Renal pelvis (tissue), 4 donors: Measurements from ENCODE around the gene PTGFRN. TPM values are rescaled to one million over a fixed set of nuclear protein-coding genes. Genes with fewer than 3 reads are reported as not detected.
"Not testable (repeated sequence)": the region's sequence is repeated elsewhere in the genome, so short reads cannot be mapped to it uniquely, and the experiment has no call there.

Experiments
- DNase-seq: peaks from one replicate; pipeline ENCODE4 v3.0.0-alpha.2; 2013
- polyA plus RNA-seq, 3 donors: library from polyadenylated mRNA; unstranded; fragments of 120-200 nt; gene quantifications; one replicate each; pipeline ENCODE4 v1.2.1, GENCODE V29; 2013; ENCODE audit not compliant: insufficient read length in 3 of 3

The PTGFRN gene
- polyA plus RNA-seq, 3 donors, result 45.3 to 53.3 (median 48.9) TPM

DNA sequence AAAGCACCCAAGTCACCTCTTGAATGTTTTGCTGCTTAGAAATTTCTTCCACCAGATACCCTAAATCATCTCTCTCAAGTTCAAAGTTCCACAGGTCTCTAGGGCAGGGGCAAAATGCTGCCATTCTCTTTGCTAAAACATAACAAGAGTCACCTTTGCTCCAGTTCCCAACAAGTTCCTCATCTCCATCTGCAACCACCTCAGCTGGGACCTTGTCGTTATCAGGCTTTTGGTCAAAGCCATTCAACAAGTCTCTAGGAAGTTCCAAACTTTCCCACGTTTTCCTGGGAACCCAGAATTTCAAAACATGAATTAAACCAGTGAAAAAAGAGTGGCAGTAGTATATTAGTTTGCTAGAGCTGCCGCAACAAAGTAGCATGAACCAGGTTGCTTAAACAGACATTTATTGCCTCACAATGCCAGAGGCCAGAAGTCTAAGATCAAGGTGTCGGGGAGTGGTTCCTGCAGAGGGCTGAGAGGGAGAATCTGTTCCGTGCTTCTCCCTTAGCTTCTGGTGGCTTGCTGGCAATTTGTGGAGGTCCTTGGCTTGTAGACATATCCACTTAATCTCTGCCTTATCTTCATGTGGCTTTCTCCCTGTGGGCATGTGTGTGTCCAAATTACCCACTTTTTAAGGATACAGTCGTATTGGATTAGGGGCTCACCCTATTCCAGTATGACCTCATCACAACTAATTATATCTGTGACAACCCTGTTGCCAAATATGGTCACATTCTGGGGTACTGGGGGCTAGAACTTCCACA, 30.2 kb downstream of the PTGFRN start:
- not testable (repeated sequence) for DNase-seq

DNA sequence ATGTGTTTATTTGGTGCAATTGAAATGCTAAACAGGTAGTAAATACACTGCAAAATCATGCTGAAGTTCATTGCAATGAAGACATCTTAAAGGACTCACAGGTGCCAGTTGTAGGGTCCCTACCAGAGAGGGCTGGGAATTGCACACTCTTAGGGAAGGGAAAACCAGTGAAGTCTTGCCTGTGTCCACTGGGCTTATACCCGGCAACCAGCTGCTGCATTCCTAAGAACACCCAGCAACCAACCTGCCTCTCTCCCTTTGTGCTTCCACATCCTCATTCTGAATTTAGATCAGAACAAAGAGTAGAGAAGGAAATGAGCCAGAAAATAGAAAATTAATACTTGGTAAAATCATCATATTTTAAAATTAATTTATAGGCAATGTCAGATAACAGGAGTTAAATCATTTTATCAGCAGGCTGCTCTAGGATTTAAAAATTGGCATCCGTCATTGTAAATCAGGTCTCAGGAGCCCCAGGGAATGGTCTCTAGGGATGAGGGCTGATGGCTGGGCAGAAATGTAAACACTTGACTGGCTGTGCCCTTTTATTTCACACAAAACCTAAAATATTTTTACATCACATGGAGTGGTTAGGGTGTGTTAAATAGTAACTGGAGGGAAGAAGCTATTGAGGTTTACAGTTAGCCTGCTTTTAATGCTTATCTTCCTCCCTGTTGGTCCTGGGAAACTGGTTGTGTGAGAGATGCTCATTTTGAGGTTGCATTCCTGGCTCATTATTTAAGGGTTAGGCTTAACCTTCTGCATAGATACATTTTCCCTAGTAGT, 31.3 kb downstream of the PTGFRN start:
- DNase-seq, result no peak

DNA sequence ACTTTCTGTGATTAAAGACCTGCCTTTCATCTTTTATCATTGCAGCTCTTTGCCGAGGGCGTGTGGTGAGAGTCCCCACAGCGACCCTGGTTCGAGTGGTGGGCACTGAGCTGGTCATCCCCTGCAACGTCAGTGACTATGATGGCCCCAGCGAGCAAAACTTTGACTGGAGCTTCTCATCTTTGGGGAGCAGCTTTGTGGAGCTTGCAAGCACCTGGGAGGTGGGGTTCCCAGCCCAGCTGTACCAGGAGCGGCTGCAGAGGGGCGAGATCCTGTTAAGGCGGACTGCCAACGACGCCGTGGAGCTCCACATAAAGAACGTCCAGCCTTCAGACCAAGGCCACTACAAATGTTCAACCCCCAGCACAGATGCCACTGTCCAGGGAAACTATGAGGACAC, 32.0 kb downstream of the PTGFRN start:
- no peak for DNase-seq

DNA sequence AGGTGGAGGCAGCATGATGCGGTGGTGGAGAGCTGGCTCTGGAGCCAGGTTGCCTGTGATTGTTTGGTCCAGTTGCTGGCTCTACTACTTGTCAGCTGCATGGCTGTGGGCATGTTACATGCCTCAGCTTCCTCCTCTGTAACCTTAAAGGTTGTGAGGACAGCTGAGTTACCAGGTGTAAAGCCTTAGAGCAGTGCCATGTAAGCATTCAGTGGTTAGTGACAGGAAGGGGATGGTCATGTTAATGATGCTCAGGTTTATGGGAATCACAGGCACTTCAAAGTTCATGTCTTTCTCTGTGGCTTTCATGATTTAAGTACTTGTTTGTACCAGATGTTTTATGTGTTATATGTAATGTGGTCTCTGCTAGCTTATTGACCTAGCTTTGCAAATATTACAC, 32.6 kb downstream of the PTGFRN start:
- DNase-seq, result no peak

DNA sequence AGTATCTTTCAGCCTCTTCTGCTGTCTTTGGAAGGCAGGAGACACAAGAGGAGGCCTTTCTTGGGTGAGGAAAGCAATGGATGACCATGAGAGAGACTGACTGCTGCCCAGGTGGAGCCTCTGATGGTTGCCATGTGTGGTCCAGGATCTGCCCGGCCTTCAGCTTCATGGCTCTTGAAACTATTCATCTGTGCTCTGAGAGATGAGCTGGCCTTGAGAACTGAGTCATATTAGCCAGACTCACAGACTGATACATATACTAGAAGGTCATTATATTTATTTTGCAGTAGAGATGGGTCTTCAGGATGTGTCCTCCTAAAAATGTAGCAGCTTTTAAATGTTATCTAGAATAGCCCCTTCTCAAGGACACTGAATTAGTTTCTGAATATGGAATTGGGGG, 33.7 kb downstream of the PTGFRN start:
- no peak for DNase-seq

DNA sequence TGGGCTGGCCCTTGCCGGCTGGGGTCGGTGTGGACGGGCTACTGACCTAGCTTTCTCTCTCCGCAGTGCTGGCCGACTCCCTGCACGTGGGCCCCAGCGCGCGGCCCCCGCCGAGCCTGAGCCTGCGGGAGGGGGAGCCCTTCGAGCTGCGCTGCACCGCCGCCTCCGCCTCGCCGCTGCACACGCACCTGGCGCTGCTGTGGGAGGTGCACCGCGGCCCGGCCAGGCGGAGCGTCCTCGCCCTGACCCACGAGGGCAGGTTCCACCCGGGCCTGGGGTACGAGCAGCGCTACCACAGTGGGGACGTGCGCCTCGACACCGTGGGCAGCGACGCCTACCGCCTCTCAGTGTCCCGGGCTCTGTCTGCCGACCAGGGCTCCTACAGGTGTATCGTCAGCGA, 34.9 kb downstream of the PTGFRN start:
- no peak for DNase-seq

DNA sequence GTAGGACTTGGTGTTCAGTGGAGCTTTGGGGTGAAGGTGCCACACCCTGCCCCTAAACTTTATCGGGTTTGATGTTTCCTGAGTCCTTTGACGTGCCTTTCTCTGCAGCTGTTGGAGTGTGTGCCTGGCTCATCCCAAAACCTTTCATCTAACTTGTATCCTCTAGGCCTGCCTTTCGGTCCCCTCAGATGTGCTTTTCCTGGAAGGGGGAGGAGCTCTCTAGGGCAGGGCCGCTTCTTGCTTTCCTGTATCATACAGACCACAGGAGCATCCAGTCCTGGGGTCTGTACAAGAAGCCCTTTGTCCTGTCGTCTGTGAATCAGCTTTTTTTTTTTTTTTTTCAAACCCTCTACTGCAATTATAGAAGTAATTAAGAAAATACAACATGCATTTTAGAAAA, 35.7 kb downstream of the PTGFRN start:
- DNase-seq, result no peak

DNA sequence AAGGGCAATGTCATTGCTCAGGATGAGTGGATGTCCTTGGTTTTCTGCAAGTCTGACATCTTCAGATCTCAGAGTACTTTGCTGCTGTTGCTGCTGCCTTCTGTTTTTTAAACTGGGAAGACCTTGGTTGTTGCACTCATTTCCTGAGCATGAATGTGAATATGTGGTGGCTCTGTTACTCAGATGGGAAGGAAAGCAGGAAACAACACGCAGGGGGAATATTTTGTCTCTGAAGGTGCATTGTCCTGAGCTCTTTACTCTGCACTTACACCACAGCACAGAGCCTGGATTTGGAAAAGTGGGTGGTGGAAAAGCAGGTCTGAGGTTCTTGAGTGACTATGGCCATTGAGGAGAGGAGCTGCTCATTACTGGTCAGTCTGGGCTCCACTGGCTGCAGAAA, 36.3 kb downstream of the PTGFRN start:
- DNase-seq, result no peak

DNA sequence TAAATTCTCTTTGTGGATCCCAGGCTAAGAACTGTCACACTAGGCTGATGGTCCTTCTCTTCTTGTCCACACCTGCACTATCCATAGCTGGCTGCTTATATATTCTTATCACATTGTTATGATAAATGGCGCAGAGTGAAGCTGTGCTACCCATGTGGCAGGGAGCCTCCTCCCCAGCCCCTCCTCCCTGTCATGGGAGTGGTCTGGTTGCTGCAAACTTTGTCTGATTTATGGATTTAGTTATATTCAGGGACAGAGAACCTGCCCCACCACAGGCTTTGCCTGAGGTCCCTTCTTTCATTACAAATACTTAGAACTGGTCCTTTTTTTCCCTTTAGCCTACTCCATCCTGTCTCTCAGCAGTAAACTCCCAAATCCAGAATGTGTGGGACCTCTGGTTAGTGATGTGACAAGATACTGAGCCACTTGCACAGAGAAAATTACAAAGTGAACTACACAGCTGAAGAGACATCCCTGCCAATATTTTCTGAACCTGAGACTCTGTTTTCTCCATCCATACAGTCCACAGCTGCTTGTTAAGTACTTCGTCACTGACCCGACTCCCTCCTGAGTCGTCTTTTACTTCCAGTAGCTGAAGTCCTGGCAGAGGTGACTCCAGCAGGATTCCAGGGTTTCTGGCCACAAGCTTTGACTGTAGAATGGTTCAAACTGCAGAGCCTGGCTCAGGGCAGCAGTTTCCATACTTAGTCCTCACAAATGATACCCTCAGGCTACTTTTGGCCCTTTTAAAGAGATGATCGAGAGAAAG, 37.6 kb downstream of the PTGFRN start:
- no peak for DNase-seq

DNA sequence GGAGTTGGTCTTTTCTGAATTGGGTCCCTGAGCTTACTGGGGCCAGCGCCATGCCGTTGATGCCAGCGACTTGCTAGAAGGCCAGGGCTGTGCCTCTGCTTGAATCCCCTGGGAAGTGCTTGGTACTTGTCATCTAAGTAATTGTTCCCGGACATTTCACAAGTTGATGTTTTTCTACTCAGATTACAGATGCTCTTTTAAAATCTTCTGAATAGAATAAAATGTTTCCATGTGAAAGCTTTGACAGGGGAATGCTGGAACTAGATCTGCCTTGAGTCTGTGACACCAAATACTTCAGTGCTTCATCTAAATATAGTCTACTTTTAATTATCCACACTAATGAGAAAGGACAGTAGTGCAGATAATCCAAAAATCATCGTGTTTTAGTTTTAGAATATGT, 38.3 kb downstream of the PTGFRN start:
- no peak for DNase-seq

DNA sequence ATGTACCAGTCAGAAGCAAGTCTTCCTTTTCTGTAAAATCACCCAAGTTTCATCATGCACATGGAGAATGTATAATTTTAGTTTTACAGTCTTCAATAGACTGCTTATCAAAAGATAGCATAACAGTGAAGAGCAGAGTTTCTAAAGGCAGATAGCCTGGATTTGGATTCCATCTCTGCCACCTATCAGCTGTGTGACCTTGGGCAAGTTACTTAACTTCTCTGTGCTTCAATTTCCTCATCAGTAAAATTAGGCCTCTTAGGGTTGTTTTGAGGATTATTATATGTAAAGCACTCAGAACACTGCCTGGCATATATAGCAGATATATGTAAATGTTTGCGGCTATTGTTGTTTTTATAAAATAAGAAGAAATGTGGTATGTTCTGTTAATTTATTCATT, 38.9 kb downstream of the PTGFRN start:
- DNase-seq, result no peak

DNA sequence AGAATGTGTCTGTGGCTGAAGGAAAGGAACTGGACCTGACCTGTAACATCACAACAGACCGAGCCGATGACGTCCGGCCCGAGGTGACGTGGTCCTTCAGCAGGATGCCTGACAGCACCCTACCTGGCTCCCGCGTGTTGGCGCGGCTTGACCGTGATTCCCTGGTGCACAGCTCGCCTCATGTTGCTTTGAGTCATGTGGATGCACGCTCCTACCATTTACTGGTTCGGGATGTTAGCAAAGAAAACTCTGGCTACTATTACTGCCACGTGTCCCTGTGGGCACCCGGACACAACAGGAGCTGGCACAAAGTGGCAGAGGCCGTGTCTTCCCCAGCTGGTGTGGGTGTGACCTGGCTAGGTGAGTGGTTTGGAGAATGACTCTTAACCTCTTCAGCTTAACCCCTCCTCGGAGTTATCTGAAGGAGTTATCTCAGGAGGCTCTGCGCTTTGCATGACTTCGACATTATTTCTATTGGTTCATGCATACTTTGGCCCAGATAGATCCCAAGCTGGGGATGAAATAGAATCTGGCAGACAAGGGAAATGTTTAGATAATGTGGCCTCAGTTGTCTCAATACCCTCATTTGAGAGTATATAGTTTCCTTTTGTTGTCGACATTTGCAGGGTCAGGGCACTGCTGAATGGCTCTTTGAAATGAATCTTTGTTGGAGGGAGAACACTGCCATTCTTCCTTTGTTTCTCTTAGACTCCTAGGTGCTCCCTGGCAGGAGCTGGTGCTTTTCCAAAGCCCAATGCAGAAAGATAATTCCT, 39.7 kb downstream of the PTGFRN start:
- DNase-seq, result no peak

DNA sequence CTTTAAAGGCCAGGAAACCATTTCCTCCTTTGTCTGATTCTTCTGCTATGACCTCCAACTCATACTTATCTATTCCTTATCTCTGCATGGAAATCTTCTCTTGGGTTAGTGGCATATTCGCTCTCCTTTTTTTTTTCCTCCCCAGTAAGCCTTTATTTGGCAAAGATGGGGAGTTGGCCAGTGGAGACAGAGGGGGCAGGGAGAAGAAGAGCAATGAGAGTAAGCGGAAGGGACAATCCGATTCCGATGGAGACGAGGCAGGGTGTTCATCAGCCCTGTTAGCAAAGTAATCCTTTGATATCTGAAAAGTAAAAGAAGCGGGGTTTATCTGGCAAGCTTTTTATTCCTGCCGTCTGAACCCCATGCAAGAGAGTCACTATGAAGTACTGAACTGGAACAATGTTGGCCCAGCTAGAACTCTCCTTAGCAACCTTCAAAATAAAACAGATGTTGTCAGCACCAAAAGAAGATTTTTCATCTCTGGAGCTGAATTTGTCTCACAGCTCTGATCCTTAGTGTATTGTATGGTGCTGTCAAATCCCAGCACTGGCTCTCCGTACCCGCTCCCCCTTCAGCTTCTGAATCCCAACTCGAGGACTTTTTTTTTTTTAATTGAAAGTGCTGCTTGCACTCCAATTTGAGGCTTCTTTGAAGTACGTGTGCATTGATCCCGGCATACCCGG, 40.9 kb downstream of the PTGFRN start:
- DNase-seq, result no peak

DNA sequence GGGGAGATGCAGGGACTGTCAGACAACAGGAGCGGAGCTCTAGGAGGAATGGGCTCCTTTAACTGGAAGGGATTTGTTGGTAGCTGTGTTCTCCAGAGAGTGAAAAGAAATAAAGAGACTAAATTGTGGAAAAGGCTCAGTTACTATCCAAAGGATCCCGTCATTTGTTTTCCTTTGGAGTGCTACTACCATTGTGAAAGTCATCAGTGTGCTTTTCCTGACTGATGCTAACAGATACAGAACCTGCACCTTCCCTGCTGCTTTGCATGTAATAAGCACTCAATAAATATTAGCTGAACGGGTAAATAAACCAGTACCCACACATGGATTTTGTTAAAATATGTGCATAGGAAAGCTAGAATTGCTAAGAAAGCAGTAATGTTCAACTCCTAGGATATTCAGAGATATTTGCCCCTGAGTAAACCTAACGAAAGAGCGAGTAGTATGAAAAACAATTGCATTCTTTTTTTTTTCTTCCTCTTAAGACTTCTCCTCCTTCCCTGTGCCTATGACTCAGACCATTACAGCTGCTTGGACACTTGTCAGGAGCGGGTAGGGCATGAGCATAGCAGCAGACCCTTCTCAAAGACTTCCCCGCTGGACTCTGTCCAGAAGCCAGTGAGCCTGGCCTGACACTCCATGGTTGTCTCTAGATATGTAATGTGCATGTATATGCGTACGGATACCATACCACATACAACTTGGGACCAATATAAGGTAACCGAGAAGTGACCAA, 41.7 kb downstream of the PTGFRN start:
- DNase-seq, result no peak

DNA sequence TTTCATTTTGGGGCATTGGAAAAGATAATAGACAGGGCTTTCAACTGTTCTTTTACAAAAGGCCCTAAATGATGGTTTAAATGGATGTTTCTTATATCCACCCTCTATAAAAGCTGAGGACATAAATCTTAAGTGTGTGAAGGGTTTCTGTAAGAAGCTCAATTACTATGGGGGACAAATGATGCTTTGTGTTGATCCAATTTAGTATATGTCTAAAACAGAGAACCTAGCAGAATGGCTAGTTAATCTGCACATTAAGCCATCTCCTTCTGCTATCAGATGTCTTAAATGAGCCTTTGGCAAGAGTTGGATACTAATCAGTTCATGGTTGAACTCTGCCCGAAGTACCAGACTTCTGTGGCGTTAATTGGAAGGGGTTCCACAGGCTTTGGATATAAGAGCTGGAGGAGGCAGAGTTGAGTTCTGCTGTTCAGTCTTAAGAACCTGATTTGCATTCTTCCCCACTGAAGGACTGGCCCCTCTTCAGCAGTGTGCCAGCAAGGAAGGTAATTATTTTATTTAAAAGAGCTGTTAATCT, 43.1 kb downstream of the PTGFRN start:
- no peak for DNase-seq

DNA sequence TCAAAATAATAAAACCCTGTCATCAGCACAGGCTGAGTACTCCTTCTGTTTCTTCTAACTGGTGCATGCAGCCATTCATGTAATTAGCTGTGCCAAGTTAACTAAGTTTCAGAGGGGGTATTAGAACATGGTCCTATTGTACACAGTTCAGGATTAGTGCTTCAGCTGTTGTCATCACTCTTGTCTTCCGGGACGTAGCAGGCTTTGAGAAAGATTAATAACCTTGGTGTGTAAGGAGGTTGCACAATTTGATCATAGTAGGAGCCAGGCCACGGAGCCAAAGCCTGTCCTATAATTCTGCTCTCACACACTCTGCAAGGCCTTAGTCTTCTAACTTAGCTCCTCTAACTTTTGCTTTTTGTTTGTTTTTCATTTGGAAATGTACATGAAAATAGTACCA, 44.7 kb downstream of the PTGFRN start:
- no peak for DNase-seq

DNA sequence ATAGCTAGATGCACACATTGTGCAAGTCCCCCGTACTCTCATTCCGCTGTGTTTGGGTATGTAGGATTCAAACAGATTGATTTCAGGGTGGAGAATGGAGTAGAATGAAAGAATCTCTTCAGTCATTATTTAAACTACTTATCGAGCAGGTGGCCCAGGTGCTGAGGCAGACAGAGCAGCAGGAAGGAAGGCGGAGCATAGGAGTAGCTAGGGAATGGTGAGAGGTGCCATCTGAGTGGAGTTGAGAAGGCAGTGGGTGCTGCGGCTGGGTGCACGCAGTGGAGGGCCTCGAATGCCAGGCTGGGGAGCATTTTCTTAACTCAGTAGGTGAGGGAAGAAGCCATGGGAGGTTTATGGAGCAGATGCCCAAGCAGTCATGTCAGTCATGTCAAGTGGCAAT, 46.7 kb downstream of the PTGFRN start:
- no peak for DNase-seq

DNA sequence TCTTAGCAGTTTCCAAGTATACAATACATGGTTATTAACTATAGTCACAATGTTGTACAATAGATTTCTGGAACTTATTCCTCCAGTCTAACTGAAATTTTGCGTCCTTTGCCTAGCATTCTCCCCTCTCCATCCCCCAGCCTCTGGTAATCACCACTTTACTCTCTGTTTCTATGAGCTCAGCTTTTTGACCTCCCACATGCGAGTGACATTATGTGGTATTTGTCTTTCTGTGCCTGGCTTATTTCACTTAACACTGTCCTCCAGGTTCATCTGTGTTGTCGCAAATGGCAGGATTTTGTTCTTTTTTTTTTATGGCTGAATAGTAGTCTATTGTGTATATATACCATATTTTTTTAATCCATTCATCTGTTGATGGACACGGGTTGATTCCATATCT, 47.9 kb downstream of the PTGFRN start:
- DNase-seq, result no peak

DNA sequence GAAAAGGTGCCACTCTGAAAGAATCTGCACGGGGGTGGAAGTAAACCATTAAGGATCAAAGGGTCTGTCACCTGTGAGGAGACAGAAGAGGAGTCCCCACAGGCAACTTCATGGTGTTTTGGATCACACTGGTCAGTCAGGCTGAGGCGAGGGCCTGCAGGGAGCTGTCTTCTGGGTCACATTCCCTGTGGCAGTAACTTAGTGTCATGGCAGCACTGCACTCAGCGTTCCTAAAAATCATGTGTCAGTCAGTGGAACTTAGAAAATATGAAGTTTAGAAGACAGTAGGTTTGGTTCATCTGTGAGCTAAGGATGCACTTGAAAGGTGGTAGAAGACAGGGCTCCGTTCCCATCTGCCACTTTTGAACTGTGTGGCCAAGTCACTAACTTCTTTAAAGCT, 48.4 kb downstream of the PTGFRN start:
- DNase-seq, result no peak

DNA sequence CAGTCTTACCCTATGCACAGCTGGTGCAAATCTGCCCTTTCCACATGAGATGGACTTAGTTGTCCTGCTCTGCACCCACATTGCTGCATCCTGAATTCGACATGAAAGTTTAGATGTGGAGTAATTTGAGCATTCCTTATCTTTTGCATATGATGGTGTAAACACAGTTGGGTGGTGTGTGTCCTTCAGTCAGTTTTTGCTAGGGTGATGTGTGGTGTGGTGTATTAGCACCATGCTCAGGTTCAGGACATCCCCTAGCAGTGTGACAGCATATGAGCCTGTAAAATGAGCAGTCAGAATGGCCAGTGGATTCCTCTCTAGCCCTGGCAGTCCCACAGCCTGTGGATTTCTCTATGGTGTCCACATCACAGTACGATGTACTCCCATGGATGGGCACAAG, 49.3 kb downstream of the PTGFRN start:
- no peak for DNase-seq
